SHP77 (cell line): ENCODE data around the gene OR1S1.
"Not testable (repeated sequence)": the region's sequence is repeated elsewhere in the genome, so short reads cannot be mapped to it uniquely, and the experiment has no call there.

Experiments
- DNase-seq, 2 experiments: peaks; one replicate each; lab custom pipeline; 2025; lab: John Stamatoyannopoulos, UW

OR1S1 gene

GRCh38 chr11:58212420-58212819 is at the start of gene OR1S1:
Gene OR1S1 (plus strand): TSS chr11:58212720.
- DNase-seq = not testable (repeated sequence)

- no peak for DNase-seq
Measured at GRCh38 chr11:58164389-58164788, 48.1 kb upstream of the OR1S1 start.

GRCh38 chr11:58164990-58165389 is 47.5 kb upstream of the OR1S1 start:
- DNase-seq = no peak

GRCh38 chr11:58165504-58166106 is 46.9 kb upstream of the OR1S1 start:
- DNase-seq = no peak

- DNase-seq = no peak
Measured at GRCh38 chr11:58177409-58178054, 35.0 kb upstream of the OR1S1 start.

- DNase-seq = no peak
Measured at GRCh38 chr11:58178444-58178843, 34.1 kb upstream of the OR1S1 start.

GRCh38 chr11:58179648-58180047 is 32.9 kb upstream of the OR1S1 start:
- peak in 1 of 2 experiments; percentile 0 for DNase-seq

GRCh38 chr11:58186938-58187337 is 25.6 kb upstream of the OR1S1 start:
- DNase-seq = no peak

GRCh38 chr11:58188770-58189169 is 23.8 kb upstream of the OR1S1 start, which contains the start of gene OR9Q2:
Gene OR9Q2 (plus strand): TSS chr11:58189070. CDS start chr11:58190491, 1,421 bp downstream.
- no peak for DNase-seq

- DNase-seq = no peak
Measured at GRCh38 chr11:58192229-58192628, 20.3 kb upstream of the OR1S1 start.

GRCh38 chr11:58193391-58193790 is 19.1 kb upstream of the OR1S1 start:
- DNase-seq = no peak

- no peak for DNase-seq
Measured at GRCh38 chr11:58195939-58196338, 16.6 kb upstream of the OR1S1 start.

GRCh38 chr11:58199271-58199670 is 13.2 kb upstream of the OR1S1 start:
- no peak for DNase-seq

GRCh38 chr11:58204042-58204441 is 8.5 kb upstream of the OR1S1 start, which contains the start of gene OR1S2:
Gene OR1S2 (minus strand): TSS chr11:58204142. CDS start chr11:58204142, 0 bp downstream.
- no peak for DNase-seq

GRCh38 chr11:58216476-58216875 is 4.0 kb downstream of the OR1S1 start:
- DNase-seq = no peak

GRCh38 chr11:58222721-58223120 is 10.2 kb downstream of the OR1S1 start:
- DNase-seq = no peak

GRCh38 chr11:58227956-58228615 is 15.6 kb downstream of the OR1S1 start:
- no peak for DNase-seq

GRCh38 chr11:58243954-58244353 is 31.4 kb downstream of the OR1S1 start:
- DNase-seq = no peak

- no peak for DNase-seq
Measured at GRCh38 chr11:58254936-58255335, 42.4 kb downstream of the OR1S1 start.

GRCh38 chr11:58259983-58260382 is 47.5 kb downstream of the OR1S1 start:
- DNase-seq = no peak
